HL-60/S4 (cell line): ENCODE results near the gene KRT79.

Source experiments
- in situ Hi-C: fragments of 300-500 bp; cut with MboI; formaldehyde crosslinking; loops from 2 replicates; pipeline ENCODE4 v1.14.3; 2022; ENCODE audit warnings: low sequenced_read_pairs

The KRT79 gene

DNA sequence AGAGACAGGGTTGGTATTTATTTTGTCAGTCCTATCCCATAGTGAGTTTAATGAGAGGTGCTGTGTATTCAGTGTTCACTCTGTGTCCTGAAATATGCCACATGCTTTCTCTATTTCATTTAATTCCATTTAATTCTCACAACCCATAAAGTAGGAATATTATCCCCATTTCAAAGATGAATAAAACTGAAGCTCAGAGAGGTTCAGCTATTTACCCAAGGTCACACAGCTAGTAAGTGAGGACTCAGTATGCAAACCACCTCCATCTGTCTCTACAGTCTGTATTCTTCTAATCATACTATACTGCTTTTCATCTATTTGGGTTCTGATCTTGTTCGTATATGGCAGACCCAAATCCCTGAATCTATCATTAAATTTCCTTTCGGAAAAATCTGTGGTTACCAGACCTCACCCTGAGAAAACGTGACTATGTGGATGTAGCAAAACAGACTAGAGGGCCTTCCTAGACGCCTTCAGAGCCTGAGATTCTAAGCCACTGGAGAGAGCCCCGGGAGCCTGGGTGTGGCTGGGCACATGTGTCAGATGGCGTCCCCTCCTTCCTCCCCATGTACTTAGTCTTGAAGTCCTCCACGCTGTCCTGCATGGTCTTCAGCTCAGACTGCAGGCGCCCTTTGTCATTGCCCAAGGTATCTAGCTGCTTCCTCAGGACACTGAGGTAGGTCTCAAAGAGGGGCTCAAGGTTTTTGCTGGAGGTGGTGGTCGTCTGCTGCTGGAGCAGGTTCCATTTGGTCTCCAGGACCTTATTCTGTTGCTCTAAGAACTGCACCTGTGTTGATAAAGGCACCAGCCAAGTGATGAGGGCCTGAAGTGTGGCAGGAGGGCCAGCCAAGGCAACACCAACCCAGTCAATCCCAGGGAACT, 22.7 kb downstream of the KRT79 start:
- in situ Hi-C loops: no loop called here

- in situ Hi-C loops: no loop called here
These were observed 23.6 kb downstream of the KRT79 start for GRCh38 chr12:52810554-52810953.

DNA sequence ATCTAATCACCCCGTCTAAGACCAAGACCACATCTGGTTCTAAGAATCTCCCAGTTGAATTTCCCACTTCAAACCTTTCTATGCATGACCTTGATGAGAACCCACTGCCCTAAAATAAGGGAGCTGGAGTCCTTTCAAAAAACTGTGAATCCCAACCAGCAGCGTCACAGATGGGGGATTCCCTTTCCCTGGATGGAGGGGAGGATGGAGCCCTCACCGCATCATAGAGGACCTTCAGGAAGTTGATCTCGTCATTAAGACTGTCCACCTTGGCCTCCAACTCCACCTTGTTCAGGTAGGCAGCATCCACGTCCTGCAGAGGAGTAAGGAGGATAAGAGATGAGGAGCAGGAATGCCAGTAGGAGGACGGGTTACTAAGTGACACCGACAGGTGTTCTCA, 24.9 kb downstream of the KRT79 start:
- in situ Hi-C loops: no loop called here

GRCh38 chr12:52808573-52809160, 25.4 kb downstream of the KRT79 start:
- in situ Hi-C loops: no loop called here

DNA sequence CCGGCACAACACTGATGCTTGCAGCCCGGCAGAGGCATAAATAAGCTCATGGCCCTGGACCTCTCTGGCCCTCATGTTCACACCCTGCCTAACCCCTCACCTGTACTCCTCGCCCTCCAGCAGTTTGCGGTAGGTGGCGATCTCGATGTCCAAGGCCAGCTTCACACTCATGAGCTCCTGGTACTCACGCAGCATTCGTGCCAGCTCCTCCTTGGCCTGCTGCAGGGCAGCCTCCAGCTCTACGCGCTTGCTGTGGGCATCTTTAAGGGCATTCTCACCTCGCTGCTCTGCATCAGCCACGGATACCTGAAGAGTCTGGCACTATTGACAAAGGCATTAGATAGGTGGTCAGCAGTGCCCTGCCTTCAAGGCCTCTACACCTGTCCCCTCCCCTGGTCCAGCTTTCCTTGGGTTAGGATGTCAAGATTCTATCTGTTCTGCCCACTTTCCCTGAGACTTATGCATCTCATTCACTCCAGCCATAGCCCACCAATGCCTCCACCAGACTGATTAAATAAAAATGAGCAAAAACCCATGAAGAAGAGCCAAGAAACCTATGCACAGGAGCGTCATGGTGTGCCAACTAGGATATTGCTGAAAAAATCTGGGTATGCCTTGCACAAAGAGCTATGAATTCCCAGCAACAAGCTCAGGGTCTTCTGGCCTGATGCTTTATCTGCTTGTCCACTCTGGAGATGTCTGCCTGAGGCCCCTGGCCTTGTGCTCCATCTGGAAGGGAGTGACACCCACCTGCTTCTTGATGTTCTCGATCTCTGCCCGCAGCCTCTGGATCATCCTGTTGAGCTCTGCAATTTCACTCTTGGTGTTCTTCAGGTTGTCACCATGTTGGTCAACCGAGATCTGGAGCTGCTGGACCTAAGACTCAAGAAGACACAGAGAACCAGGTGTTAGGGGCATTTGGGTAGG, 26.3 kb downstream of the KRT79 start:
- in situ Hi-C loops: no loop called here

GRCh38 chr12:52806821-52807543, 27.1 kb downstream of the KRT79 start:
- in situ Hi-C loops: no loop called here

- in situ Hi-C loops: no loop called here
These were observed 27.8 kb downstream of the KRT79 start for GRCh38 chr12:52806169-52806811.

- in situ Hi-C loops: no loop called here
These were observed 28.4 kb downstream of the KRT79 start for GRCh38 chr12:52805739-52806138.

- in situ Hi-C loops: no loop called here
These were observed 29.1 kb downstream of the KRT79 start for GRCh38 chr12:52805000-52805399.

DNA sequence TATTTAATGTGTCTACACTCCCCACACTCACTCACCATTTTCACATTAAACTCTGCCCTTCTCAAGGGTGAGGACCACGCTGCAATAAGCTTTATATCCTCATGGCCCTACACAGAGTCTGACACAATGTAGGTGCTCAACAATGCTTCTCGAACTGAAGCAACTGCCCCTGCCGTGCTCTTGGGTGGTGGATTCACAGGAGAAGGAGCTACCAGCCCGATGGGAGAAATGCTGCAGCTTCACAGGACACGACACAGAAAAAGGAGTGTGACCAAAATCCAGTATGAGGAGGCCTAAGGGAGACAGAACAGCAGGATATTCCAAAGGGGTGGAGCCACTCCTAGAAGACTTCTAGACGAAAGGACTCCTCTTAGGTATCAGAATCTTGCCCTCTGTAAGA, 31.7 kb downstream of the KRT79 start:
- in situ Hi-C loops: no loop called here

DNA sequence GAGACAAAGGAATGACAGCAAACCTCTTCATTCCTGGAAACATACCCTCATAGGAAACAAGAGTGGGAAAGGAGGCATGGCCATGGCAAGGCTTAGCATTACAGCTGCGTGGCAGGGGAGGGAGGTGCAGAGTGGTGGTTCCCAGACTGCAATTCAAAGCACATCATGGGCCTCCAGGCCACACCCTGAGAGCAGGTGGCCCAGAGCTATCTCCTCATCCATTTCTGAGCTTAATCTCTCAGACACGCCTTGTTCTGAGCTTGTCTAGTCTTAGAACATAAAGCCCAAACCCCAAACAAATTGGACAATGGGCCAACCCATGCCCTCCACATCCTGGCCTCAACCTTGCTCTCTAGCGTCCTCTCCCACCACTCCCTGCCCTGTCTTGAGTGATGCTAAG, 32.3 kb downstream of the KRT79 start:
- in situ Hi-C loops: no loop called here

DNA sequence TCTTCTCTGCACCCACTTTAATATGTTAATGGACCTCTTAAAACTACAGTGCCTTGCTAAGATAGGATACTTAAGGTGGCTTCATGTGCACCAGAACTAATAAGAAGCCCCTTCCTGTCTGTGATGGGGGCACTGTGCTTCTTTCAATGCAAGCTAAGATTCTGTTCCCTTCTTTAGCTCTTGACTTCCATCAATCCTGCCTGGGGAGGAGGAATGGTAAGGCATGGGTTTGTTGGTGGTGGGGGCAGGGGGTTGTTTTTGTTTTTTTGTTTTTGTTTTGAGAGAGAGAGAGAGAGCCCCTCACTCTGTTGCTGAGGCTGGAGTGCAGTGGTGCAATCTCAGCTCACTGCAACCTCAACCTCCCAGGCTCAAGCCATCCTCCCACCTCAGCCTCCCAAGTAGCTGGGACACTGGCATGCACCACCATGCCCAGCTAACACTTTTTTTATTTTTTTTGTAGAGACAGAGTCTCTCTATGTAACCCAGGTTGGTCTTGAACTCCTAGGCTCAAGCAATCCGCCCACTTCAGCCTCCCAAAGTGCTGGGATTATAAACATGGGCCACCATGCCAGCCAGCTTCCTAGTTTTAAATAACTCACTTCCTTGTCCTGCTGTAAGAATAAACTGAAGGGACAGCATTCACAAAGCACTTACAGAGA, 33.7 kb downstream of the KRT79 start:
- in situ Hi-C loops: no loop called here

DNA sequence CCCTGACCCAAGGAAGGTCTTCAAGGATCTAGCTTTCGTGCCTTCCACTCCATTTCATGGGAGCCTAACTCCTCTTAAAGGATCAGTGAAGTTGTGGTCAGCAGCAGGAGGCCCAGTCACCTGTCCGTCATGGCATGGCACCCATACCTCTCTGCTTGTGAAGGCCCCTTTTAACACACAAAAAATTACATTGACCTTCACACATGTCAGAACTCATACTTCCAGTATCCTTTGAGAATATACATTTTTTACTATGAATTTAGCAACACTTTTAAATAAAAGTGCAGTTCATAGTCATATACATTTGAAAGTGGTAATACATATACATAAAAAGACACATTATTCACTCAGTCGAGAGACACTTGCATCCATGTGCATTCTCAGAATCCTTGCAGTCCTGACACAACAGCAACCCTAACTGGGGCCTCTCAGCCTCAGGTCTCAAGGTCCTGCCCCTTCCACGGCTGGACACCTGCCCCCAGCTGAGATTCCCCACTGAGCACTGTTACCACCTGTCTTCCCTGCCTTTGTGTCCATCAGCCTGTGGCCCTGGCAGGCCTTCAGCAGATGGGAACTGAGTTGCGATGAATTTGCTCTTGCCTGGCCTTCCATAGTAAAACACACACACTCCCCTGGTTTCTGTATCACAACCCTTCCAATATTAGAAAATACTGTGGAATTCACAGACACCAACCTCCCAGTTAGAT, 34.5 kb downstream of the KRT79 start:
- in situ Hi-C loops: no loop called here

DNA sequence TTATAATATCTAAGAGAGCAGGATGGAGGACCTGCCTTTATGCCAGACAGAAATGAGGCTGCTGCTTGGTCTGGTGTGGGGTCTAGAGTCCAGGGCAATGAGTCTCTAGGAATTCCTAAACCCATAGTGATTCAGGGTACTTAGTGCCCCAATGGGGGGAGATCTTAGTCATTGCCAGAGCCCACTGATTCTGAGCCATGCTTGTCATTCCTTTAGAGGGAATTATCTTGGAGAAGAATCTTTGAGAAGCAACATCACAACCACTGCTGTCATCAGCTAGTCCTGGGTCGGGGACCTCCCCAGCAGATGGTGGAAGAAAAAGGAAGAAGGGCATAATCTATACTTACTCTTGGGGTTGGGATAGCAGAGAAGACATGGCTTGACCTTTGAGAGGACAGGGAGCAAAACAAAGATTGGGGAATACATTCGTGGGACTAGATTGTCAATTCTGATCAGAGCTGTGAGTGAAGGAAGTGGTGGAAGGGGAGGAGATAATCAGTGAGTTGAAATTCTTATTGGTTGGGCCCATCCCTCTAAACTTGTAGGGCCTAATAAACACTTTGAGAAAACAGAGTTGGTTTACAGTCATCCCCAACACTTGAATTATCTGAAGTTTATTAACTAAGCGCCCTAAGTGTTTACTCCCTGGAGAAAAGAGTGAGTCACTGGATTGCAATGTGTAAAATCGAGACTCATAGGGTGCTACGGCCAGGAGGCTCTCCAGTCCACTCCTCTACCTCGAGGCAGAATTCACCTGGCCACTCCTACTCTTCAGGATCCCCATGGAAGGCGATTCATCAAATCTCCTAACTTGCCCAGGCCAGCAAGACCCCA, 35.2 kb downstream of the KRT79 start:
- in situ Hi-C loops: no loop called here

DNA sequence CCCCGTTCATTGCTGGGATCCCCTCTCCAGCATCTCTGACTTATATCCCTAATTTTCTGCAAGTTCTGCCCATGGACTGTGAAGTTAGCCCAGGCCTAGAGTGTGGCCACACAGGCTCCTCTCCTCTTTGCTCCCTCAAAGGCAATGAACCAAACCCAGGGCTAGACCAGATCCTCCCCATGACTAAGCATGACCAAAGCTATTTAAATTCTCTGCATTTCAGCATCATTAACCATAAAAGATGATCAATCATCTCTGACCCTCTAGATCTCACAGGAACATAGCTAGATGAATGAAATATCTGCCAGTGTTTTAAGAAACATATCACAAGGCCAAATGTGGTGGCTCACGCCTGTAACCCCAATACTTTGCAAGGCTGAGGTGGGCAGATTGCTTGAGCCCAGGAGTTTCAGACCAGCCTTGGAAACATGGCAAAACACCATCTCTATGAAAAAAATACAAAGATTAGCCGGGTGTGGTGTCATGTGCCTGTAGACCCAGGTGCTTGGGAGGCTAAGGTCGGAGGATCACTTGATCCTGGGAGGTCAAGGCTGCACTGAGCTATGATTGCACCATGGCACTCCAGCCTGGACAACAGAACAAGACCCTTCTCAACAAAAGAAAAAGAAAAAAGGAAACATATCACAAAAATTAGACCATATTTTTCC, 36.0 kb downstream of the KRT79 start:
- in situ Hi-C loops: no loop called here

GRCh38 chr12:52797529-52797894, 36.6 kb downstream of the KRT79 start:
- in situ Hi-C loops: no loop called here

GRCh38 chr12:52796839-52797528, 37.1 kb downstream of the KRT79 start:
- in situ Hi-C loops: no loop called here
